Lower leg skin (tissue), 3 donors: ENCODE measurements around the gene SKI.

Experiments used
- POLR2A ChIP-seq, 2 donors: fragments of 450-650 bp; IDR thresholded peaks; one replicate each; pipeline ENCODE4 v1.6.1; 2016 to 2017; ENCODE audit warnings: antibody characterized with exemption in 2 of 2, mild to moderate bottlenecking in 1 of 2, moderate library complexity in 1 of 2
- TF ChIP-seq, protein P1 (sequence below), 3 donors: fragments of 450-650 bp; IDR thresholded peaks; one replicate each; pipeline ENCODE4 v1.5.1; 2016; ENCODE audit warnings: antibody characterized with exemption in 3 of 3, mild to moderate bottlenecking in 3 of 3, moderate library complexity in 2 of 3

DNA sequence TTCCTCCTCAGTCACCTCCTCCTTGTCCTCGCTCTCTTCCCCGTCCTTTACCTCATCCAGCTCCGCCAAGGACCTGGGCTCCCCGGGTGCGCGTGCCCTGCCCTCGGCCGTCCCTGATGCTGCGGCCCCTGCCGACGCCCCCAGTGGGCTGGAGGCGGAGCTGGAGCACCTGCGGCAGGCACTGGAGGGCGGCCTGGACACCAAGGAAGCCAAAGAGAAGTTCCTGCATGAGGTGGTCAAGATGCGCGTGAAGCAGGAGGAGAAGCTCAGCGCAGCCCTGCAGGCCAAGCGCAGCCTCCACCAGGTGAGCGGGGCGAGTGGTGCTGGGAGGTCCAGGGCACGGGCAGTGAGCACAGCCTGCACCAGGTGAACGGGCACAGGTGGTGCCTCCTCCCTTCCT is 76.2 kb downstream of the SKI start:
- TF ChIP-seq, protein P1, sequence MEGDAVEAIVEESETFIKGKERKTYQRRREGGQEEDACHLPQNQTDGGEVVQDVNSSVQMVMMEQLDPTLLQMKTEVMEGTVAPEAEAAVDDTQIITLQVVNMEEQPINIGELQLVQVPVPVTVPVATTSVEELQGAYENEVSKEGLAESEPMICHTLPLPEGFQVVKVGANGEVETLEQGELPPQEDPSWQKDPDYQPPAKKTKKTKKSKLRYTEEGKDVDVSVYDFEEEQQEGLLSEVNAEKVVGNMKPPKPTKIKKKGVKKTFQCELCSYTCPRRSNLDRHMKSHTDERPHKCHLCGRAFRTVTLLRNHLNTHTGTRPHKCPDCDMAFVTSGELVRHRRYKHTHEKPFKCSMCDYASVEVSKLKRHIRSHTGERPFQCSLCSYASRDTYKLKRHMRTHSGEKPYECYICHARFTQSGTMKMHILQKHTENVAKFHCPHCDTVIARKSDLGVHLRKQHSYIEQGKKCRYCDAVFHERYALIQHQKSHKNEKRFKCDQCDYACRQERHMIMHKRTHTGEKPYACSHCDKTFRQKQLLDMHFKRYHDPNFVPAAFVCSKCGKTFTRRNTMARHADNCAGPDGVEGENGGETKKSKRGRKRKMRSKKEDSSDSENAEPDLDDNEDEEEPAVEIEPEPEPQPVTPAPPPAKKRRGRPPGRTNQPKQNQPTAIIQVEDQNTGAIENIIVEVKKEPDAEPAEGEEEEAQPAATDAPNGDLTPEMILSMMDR (IDR thresholded peaks at IDR 0.05), result no peak
- no peak for TF ChIP-seq POLR2A (IDR thresholded peaks at IDR 0.05)
